ENCODE data around the gene TMEM238L. TPM values are rescaled to one million over a fixed set of nuclear protein-coding genes. Genes with fewer than 3 reads are reported as not detected.
A peak's percentile ranks its signal among the peaks of the same experiment; 100 is the strongest.

TMEM238L gene
- total and polyA plus RNA-seq, 9 of the 15 experiments (the other 6 are each of a cell fraction or from before 2014, with no cell fraction given), result not detected

DNA sequence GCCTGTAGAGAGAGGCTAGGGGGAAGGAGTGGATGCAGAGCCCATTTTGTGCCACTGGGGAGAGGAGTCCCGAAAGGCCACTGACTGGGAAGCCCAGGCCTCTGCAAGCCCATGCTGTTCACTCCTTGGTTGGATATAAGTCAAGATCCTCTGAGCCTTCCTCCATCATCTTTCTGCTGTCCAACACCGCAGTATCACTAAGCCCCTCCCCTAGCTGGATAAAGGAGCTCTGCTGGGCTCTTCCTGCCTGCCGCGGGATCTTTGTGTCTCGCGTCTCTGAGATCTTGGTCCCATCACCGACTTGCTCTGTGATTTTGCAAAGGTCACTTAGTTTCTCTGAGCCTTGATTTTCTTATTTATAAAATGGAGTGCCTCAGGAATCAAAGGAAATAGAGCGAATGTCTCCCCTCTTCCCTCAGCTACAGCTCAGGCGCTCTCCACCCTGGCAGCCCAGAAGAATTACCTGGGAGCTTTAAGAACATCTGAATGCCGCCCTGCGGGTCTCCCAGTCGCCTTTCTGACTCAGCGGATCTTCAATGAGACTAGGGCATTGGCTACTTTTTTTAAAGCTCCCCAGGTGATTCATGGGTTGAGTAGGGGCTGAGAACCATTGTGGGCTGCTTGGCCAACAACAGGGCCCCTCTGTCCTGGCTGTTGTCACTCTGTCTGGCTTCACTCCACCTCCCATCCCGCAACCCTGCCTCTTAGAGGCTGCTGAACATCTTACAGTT, 48.9 kb downstream of the TMEM238L start (continued):
- TF ChIP-seq CTCFL (IDR thresholded peaks at IDR 0.05; ENCODE audit: borderline replicate concordance, insufficient read depth, low read depth, low read length, poor library complexity, severe bottlenecking) (no peak), ZBTB26 (CRISPR knock-in tag; IDR thresholded peaks at IDR 0.05) (no peak), CBX5 (IDR thresholded peaks at IDR 0.05; ENCODE audit: borderline replicate concordance, low read depth) (no peak)

- Histone ChIP-seq H3K79me2 (ENCODE audit: control insufficient read depth, insufficient read depth, low read length) (no peaks in the 10 kb centered on the region), H3K9ac (ENCODE audit: insufficient read depth in 1 of 2, low read depth in 2 of 2, low read length in 2 of 2) (no peak overlapping the region), H3K27ac (ENCODE audit: extremely low read depth, low read depth, low read length) (no peak overlapping the region), H2AFZ (ENCODE audit: low read depth, low read length) (no peak overlapping the region), H3K4me2 (ENCODE audit: insufficient read depth, low read length) (no peak overlapping the region), H3K4me3 (no peak overlapping the region), H3K27me3 (ENCODE audit: control insufficient read depth in 2 of 2, insufficient read depth in 2 of 2, low read length in 2 of 2) (peaks cover 3 to 16% of the 10 kb centered on the region in 2 experiments; a peak in 3 of 5 replicates), H4K20me1 (replicated peaks; ENCODE audit: control insufficient read depth, insufficient read depth, low read length) (peaks cover 6% of the 10 kb centered on the region; the same call in 1 of the 2 replicates), H3K4me1 (replicated peaks in 1 of 2; ENCODE audit: control insufficient read depth in 2 of 2, insufficient read depth in 2 of 2, low read length in 2 of 2) (no peaks in the 10 kb centered on the region), H3K36me3 (ENCODE audit: control insufficient read depth, insufficient read depth, low read length) (no peaks in the 10 kb centered on the region), H3K9me1 (ENCODE audit: control insufficient read depth, insufficient read depth, low read length) (no peaks in the 10 kb centered on the region), H3K9me3 (replicated peaks; ENCODE audit: control insufficient read depth, insufficient read depth, low read depth, low read length) (no peaks in the 10 kb centered on the region)
- WGBS (ENCODE audit: insufficient coverage, low coverage, missing lambda C conversion rate), result 0% methylated on average over 2 of the region's 2 CpGs
- CTCF ChIA-PET (ENCODE audit: low intra/inter-chr PET ratio), result no interaction called here
- intact Hi-C loops (cut with micrococcal nuclease), result no loop called here
- DNase-seq (ENCODE audit: extremely low read depth in 1 of 4, low spot score in 3 of 4) (peak; percentile 16 to 51 (median 34)), FAIRE-seq (no peak), ATAC-seq (peak; percentile 29; the same call in 1 of the 3 replicates)
- in situ Hi-C loops (cut with MboI), result no loop called here
- no TSS peak for BruUV-seq (replicated peaks)
- POLR2A ChIA-PET, result no interaction called here
- no peak for TF ChIP-seq ELK3 (CRISPR knock-in tag; IDR thresholded peaks at IDR 0.05)
- no peak for TF ChIP-seq ZNF212 (CRISPR knock-in tag; IDR thresholded peaks at IDR 0.05)
- TF ChIP-seq ZNF239 (CRISPR knock-in tag; IDR thresholded peaks at IDR 0.05), result peak; percentile 59
- no peak for TF ChIP-seq SOX6 (IDR thresholded peaks at IDR 0.05)
- TF ChIP-seq IRF2 (CRISPR knock-in tag; IDR thresholded peaks at IDR 0.05), result no peak
- TF ChIP-seq TAL1 (IDR thresholded peaks at IDR 0.05), result no peak
- TF ChIP-seq ZFP36 (IDR thresholded peaks at IDR 0.05; ENCODE audit: low read depth, low read length, partially characterized antibody), result peak; percentile 86
- TF ChIP-seq, protein P1, sequence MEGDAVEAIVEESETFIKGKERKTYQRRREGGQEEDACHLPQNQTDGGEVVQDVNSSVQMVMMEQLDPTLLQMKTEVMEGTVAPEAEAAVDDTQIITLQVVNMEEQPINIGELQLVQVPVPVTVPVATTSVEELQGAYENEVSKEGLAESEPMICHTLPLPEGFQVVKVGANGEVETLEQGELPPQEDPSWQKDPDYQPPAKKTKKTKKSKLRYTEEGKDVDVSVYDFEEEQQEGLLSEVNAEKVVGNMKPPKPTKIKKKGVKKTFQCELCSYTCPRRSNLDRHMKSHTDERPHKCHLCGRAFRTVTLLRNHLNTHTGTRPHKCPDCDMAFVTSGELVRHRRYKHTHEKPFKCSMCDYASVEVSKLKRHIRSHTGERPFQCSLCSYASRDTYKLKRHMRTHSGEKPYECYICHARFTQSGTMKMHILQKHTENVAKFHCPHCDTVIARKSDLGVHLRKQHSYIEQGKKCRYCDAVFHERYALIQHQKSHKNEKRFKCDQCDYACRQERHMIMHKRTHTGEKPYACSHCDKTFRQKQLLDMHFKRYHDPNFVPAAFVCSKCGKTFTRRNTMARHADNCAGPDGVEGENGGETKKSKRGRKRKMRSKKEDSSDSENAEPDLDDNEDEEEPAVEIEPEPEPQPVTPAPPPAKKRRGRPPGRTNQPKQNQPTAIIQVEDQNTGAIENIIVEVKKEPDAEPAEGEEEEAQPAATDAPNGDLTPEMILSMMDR (IDR thresholded peaks at IDR 0.05 in 2 of 3, conservative IDR thresholded peaks at IDR 0.05 in 1 of 3; ENCODE audit: insufficient read depth in 2 of 3, low read depth in 1 of 3, low read length in 3 of 3), result peak; percentile 23 to 32 (median 26); a peak in 3 of 6 replicates
- TF ChIP-seq CBX2 (IDR thresholded peaks at IDR 0.05; ENCODE audit: insufficient read depth, low read length, poor library complexity, severe bottlenecking), result no peak
- 0 out of 2 replicates have a peak, but pooled peaks have one; percentile 20 for TF ChIP-seq SMARCA5 (IDR thresholded peaks at IDR 0.05)
- TF ChIP-seq FOXJ2 (tag; IDR thresholded peaks at IDR 0.05), result no peak
These were observed 49.8 kb downstream of the TMEM238L start for GRCh38 chr17:10754109-10754508.

All from K562 (cell line).